Kidney glomerular epithelial cell (primary cell): ENCODE data around the gene IPO13.

ENCODE experiments used
- DNase-seq: peaks from one replicate; lab custom pipeline; 2025; lab: John Stamatoyannopoulos, UW

IPO13 gene

GRCh38 chr1:44014365-44015104 is 67.8 kb downstream of the IPO13 start:
- DNase-seq: no peak

GRCh38 chr1:44015206-44015605 is 68.5 kb downstream of the IPO13 start:
- no peak for DNase-seq

GRCh38 chr1:44016041-44016889 is 69.5 kb downstream of the IPO13 start:
- no peak for DNase-seq

- no peak for DNase-seq
Observed at GRCh38 chr1:44016890-44017400, 70.2 kb downstream of the IPO13 start.
